Prostate gland (tissue), 2 donors: ENCODE measurements around the gene SCN1A. TPM values are rescaled to one million over a fixed set of nuclear protein-coding genes. Genes with fewer than 3 reads are reported as not detected.

Experiments
- DNase-seq: peaks from one replicate; pipeline ENCODE4 v3.0.0-alpha.2; 2019; ENCODE audit warnings: low spot score
- H3K27ac ChIP-seq, 2 donors: fragments of 200-600 bp; sonication (generic); 2 replicates each; pipeline ENCODE4 v1.5.1; 2017 to 2019
- H3K27me3 ChIP-seq: fragments of 200-600 bp; sonication (generic); replicated peaks from 2 replicates; pipeline ENCODE4 v1.5.1; 2019; ENCODE audit not compliant: insufficient read depth
- H3K36me3 ChIP-seq, 2 donors: fragments of 200-600 bp; sonication (generic); 1 replicate in 1 of 2; 2 replicates in 1 of 2; pipeline versions ENCODE4 v1.5.1 to v1.8.1; 2017 to 2019
- H3K4me1 ChIP-seq: fragments of 200-600 bp; sonication (generic); replicated peaks from 2 replicates; pipeline ENCODE4 v1.5.1; 2019
- H3K4me3 ChIP-seq, 2 donors: fragments of 200-600 bp; sonication (generic); 2 replicates each; pipeline ENCODE4 v1.5.1; 2017 to 2019
- H3K9me3 ChIP-seq: fragments of 200-600 bp; sonication (generic); 2 replicates; pipeline ENCODE4 v1.5.1; 2017
- CTCF ChIP-seq, 4 experiments: fragments of 200-600 bp in 2 of 4; fragments of 450-650 bp in 2 of 4; sonication (generic) in 2 of 4; IDR thresholded peaks; 1 replicate in 3 of 4; 2 replicates in 1 of 4; pipeline ENCODE4 v1.5.1; 2016 to 2019; ENCODE audit warnings: antibody characterized with exemption in 4 of 4, mild to moderate bottlenecking in 2 of 4, moderate library complexity in 2 of 4
- POLR2A ChIP-seq: fragments of 450-650 bp; IDR thresholded peaks from one replicate; pipeline ENCODE4 v1.6.1; 2016; ENCODE audit warnings: antibody characterized with exemption, mild to moderate bottlenecking
- POLR2AphosphoS5 ChIP-seq: sonication (generic); formaldehyde crosslinking; IDR thresholded peaks from one replicate; pipeline ENCODE4 v1.6.1; 2017; ENCODE audit warnings: antibody characterized with exemption
- WGBS: methylation state at CpG from one replicate; pipeline ENCODE4 v1.1.5; 2018; 5-methylcytosine and 5-hydroxymethylcytosine counted together
- intact Hi-C: fragments of 100-400 bp; cut with DNase I; formaldehyde crosslinking; loops from one replicate; pipeline ENCODE4 v1.14.2; 2022
- total RNA-seq, 2 donors: library from RNA; depleted of rRNA; stranded (reverse); fragments of >200 nt; gene quantifications; one replicate each; pipeline ENCODE4 v1.1.0, GENCODE V29; 2016

Gene SCN1A
- total RNA-seq, 2 donors from 2014 or later, result 0.23 TPM; not detected in 1

GRCh38 chr2:165957030-165957675, 170.7 kb downstream of the SCN1A start:
- 96% methylated on average over 58 of the region's 60 CpGs for WGBS
- Histone ChIP-seq H3K9me3 (no peaks in the 10 kb centered on the region), H3K27me3 (no peaks in the 10 kb centered on the region), H3K4me1 (no peaks in the 10 kb centered on the region), H3K4me3 (no peak overlapping the region), H3K27ac (no peak overlapping the region), H3K36me3 (no peaks in the 10 kb centered on the region)
- intact Hi-C loops, result no loop called here
- DNase-seq, result no peak
- no peak for TF ChIP-seq CTCF (IDR thresholded peaks at IDR 0.05)
- no peak for TF ChIP-seq POLR2A
- no peak for TF ChIP-seq POLR2AphosphoS5

- DNase-seq, result peak; percentile 94
- H3K36me3 ChIP-seq, result no peaks in the 10 kb centered on the region
- H3K4me1 ChIP-seq, result no peaks in the 10 kb centered on the region
- H3K27ac ChIP-seq, result peak within 1 kb of the TSS; percentile 87 to 90
- H3K4me3 ChIP-seq, result peak within 1 kb of the TSS; percentile 73 to 79
- no peaks in the 10 kb centered on the region for H3K9me3 ChIP-seq
- no peaks in the 10 kb centered on the region for H3K27me3 ChIP-seq
- under 1% methylated on average over 35 of the region's 55 CpGs for WGBS
- intact Hi-C loops, result loop anchor here (5.0 kb wide), 1 partner anchor 173 kb away; the partner anchor contains the start of gene SCN1A
- TF ChIP-seq POLR2A (peak; percentile 61), POLR2AphosphoS5 (peak; percentile 53), CTCF (IDR thresholded peaks at IDR 0.05) (peak; percentile 74 to 90 (median 81))
Measured at GRCh38 chr2:165953655-165954606, 173.9 kb downstream of the SCN1A start, which contains the start of gene TTC21B. TTC21B (minus strand) TSS chr2:165953776; CDS start chr2:165953705, 71 bp downstream.

- H3K9me3 ChIP-seq, result no peaks in the 10 kb centered on the region
- no peaks in the 10 kb centered on the region for H3K4me1 ChIP-seq
- peak overlapping the region; percentile 73 to 79 for H3K4me3 ChIP-seq
- no peaks in the 10 kb centered on the region for H3K27me3 ChIP-seq
- peak; percentile 39 for DNase-seq
- TF ChIP-seq POLR2AphosphoS5 (no peak), POLR2A (no peak), CTCF (IDR thresholded peaks at IDR 0.05) (no peak)
- under 1% methylated on average over 19 of the region's 24 CpGs for WGBS
- peak overlapping the region; percentile 87 to 90 for H3K27ac ChIP-seq
- no peaks in the 10 kb centered on the region for H3K36me3 ChIP-seq
- intact Hi-C loops, result loop anchor here (5.0 kb wide), 1 partner anchor 174 kb away; the partner anchor contains the start of gene SCN1A
Measured at GRCh38 chr2:165953306-165953654, 174.5 kb downstream of the SCN1A start.

- Histone ChIP-seq H3K4me1 (no peaks in the 10 kb centered on the region), H3K36me3 (no peaks in the 10 kb centered on the region), H3K4me3 (peak overlapping the region; percentile 73 to 79), H3K27ac (peak overlapping the region; percentile 87 to 90), H3K27me3 (no peaks in the 10 kb centered on the region), H3K9me3 (no peaks in the 10 kb centered on the region)
- TF ChIP-seq POLR2AphosphoS5, result peak; percentile 59
- TF ChIP-seq POLR2A, result no peak
- no peak for DNase-seq
- 9% methylated on average over 4 of the region's 4 CpGs for WGBS
- intact Hi-C loops, result loop anchor here (5.0 kb wide), 1 partner anchor 175 kb away; the partner anchor contains the start of gene SCN1A
Measured at GRCh38 chr2:165952741-165953211, 175.0 kb downstream of the SCN1A start.

- TF ChIP-seq POLR2AphosphoS5 (no peak), POLR2A (no peak), CTCF (IDR thresholded peaks at IDR 0.05) (no peak)
- Histone ChIP-seq H3K27ac (no peak overlapping the region), H3K9me3 (no peaks in the 10 kb centered on the region), H3K4me1 (no peaks in the 10 kb centered on the region), H3K4me3 (no peak overlapping the region), H3K36me3 (no peaks in the 10 kb centered on the region), H3K27me3 (no peaks in the 10 kb centered on the region)
- WGBS, result 0% methylated on average over 1 of the region's 1 CpG
- intact Hi-C loops, result loop anchor here (5.0 kb wide), 1 partner anchor 175 kb away; the partner anchor contains the start of gene SCN1A
- DNase-seq, result no peak
Measured at GRCh38 chr2:165952085-165952484, 175.7 kb downstream of the SCN1A start.
